Calu3 (cell line): ENCODE data around the gene ANKMY1. TPM values are rescaled to one million over a fixed set of nuclear protein-coding genes. Genes with fewer than 3 reads are reported as not detected.
A peak's percentile ranks its signal among the peaks of the same experiment; 100 is the strongest.

Experiments used
- BruUV-seq: library from RNA; stranded (reverse); fragments of 400-500 nt; replicated peaks from 2 replicates; lab custom pipeline; 2021; lab: Mats Ljungman, UMichigan
- CTCF ChIA-PET: fragments of 300-600 bp; sonication (Branson Sonifier 250); formaldehyde crosslinking; loops from one replicate; lab custom pipeline; 2022; ENCODE audit warnings: antibody characterized with exemption; lab: Charles Lee
- DNase-seq: peaks from one replicate; pipeline ENCODE4 v3.0.0; 2022
- H3K27ac Mint-ChIP-seq: one replicate; pipeline ENCODE4 v1.8.0; 2022; ENCODE audit warnings: mixed read lengths; ENCODE audit not compliant: unreplicated experiment
- H3K27me3 Mint-ChIP-seq: one replicate; pipeline ENCODE4 v1.8.0; 2022; ENCODE audit warnings: mixed read lengths; ENCODE audit not compliant: unreplicated experiment
- H3K36me3 Mint-ChIP-seq: one replicate; pipeline ENCODE4 v1.8.0; 2022; ENCODE audit warnings: mild to moderate bottlenecking, moderate library complexity, mixed read lengths; ENCODE audit not compliant: insufficient read depth, unreplicated experiment
- H3K4me1 Mint-ChIP-seq: one replicate; pipeline ENCODE4 v1.8.0; 2022; ENCODE audit warnings: mild to moderate bottlenecking, low read depth, mixed read lengths; ENCODE audit not compliant: unreplicated experiment
- H3K4me3 Mint-ChIP-seq: one replicate; pipeline ENCODE4 v1.8.0; 2022; ENCODE audit warnings: mild to moderate bottlenecking, low read depth, moderate library complexity, mixed read lengths; ENCODE audit not compliant: unreplicated experiment
- H3K9me3 Mint-ChIP-seq: one replicate; pipeline ENCODE4 v1.8.0; 2022; ENCODE audit warnings: low read depth, mixed read lengths; ENCODE audit not compliant: unreplicated experiment
- CTCF ChIP-seq: fragments of 200-600 bp; IDR thresholded peaks from one replicate; pipeline ENCODE4 v1.8.0; 2022; ENCODE audit warnings: antibody characterized with exemption; ENCODE audit not compliant: unreplicated experiment
- intact Hi-C: fragments of 100-400 bp; cut with micrococcal nuclease; formaldehyde crosslinking; loops from one replicate; pipeline ENCODE4 v1.10.0; 2022; ENCODE audit not compliant: unreplicated experiment
- total RNA-seq: library from RNA; stranded (reverse); gene quantifications from 2 replicates; pipeline ENCODE4 v1.2.3, GENCODE V29; 2022

The ANKMY1 gene
- total RNA-seq, 1 experiment from 2014 or later = 38.2 TPM

- TF ChIP-seq CTCF = no peak
- intact Hi-C loops = loop anchor here (10.0 kb wide), 1 partner anchor 132 kb away; no protein-coding TSS in a partner anchor
- Mint-ChIP-seq H3K4me3 (peak overlapping the region; percentile 75), H3K27ac (no peak overlapping the region), H3K9me3 (no peaks in the 10 kb centered on the region), H3K4me1 (peaks cover 21% of the 10 kb centered on the region), H3K36me3 (peaks cover 45% of the 10 kb centered on the region), H3K27me3 (peaks cover 13% of the 10 kb centered on the region)
- CTCF ChIA-PET = interaction anchor here (0.6 to 0.8 kb wide), 3 partner anchors 55 to 204 kb away, joined by 3 to 5 read pairs (median 3); no protein-coding TSS in a partner anchor
- BruUV-seq = TSS peak; percentile 65
- DNase-seq = no peak
Measured at GRCh38 chr2:240436683-240437550, 120.9 kb downstream of the ANKMY1 start.

GRCh38 chr2:240435948-240436682 is 121.7 kb downstream of the ANKMY1 start:
- Mint-ChIP-seq H3K36me3 (peaks cover 45% of the 10 kb centered on the region), H3K4me1 (peaks cover 21% of the 10 kb centered on the region), H3K4me3 (peak overlapping the region; percentile 75), H3K27ac (no peak overlapping the region), H3K9me3 (no peaks in the 10 kb centered on the region), H3K27me3 (peaks cover 14% of the 10 kb centered on the region)
- DNase-seq = no peak
- CTCF ChIA-PET = interaction anchor here (0.6 to 0.8 kb wide), 3 partner anchors 55 to 203 kb away, joined by 3 to 5 read pairs (median 3); no protein-coding TSS in a partner anchor
- TF ChIP-seq CTCF = no peak
- no TSS peak for BruUV-seq
- intact Hi-C loops = loop anchor here (10.0 kb wide), 1 partner anchor 131 kb away; no protein-coding TSS in a partner anchor

GRCh38 chr2:240435457-240435947 is 122.3 kb downstream of the ANKMY1 start, which contains the start of gene GPC1:
Gene GPC1 (plus strand): TSS chr2:240435663. CDS start chr2:240435919, 256 bp downstream.
- H3K36me3 Mint-ChIP-seq = peaks cover 45% of the 10 kb centered on the region
- CTCF ChIA-PET = no interaction called here
- peaks cover 14% of the 10 kb centered on the region for H3K27me3 Mint-ChIP-seq
- intact Hi-C loops = loop anchor here (10.0 kb wide), 1 partner anchor 131 kb away; no protein-coding TSS in a partner anchor
- H3K4me1 Mint-ChIP-seq = peaks cover 21% of the 10 kb centered on the region
- TF ChIP-seq CTCF = no peak
- no TSS peak for BruUV-seq
- H3K4me3 Mint-ChIP-seq = peak within 1 kb of the TSS; percentile 75
- H3K27ac Mint-ChIP-seq = peak within 1 kb of the TSS; percentile 36
- DNase-seq = peak; percentile 77
- no peaks in the 10 kb centered on the region for H3K9me3 Mint-ChIP-seq

GRCh38 chr2:240434728-240435456 is 122.9 kb downstream of the ANKMY1 start:
- BruUV-seq = no TSS peak
- CTCF ChIA-PET = no interaction called here
- H3K27ac Mint-ChIP-seq = peak overlapping the region; percentile 36

More at GRCh38 chr2:240434728-240435456, 122.9 kb downstream of the ANKMY1 start:
- H3K4me1 Mint-ChIP-seq = peaks cover 21% of the 10 kb centered on the region
- DNase-seq = peak; percentile 97
- no peaks in the 10 kb centered on the region for H3K9me3 Mint-ChIP-seq
- TF ChIP-seq CTCF = no peak
- intact Hi-C loops = loop anchor here (10.0 kb wide), 1 partner anchor 130 kb away; no protein-coding TSS in a partner anchor
- peak overlapping the region; percentile 75 for H3K4me3 Mint-ChIP-seq
- peaks cover 14% of the 10 kb centered on the region for H3K27me3 Mint-ChIP-seq
- H3K36me3 Mint-ChIP-seq = peaks cover 45% of the 10 kb centered on the region
